CD4-positive, alpha-beta T cell treated with Interleukin-6 at 100 ng/mL for 8 hours (primary cell): ENCODE results near the gene ADK.

Experiments
- DNase-seq: peaks from one replicate; pipeline ENCODE4 v3.0.0-alpha.2; 2020; ENCODE audit warnings: mixed read lengths, low spot score

Gene ADK

GRCh38 chr10:74363727-74364126, 212.7 kb downstream of the ADK start:
- DNase-seq, result no peak

- no peak for DNase-seq
Observed at GRCh38 chr10:74365109-74365508, 214.1 kb downstream of the ADK start.

GRCh38 chr10:74371696-74372095, 220.7 kb downstream of the ADK start:
- DNase-seq, result no peak

GRCh38 chr10:74373059-74373458, 222.0 kb downstream of the ADK start:
- DNase-seq, result no peak

GRCh38 chr10:74377476-74377875, 226.5 kb downstream of the ADK start:
- DNase-seq, result no peak

GRCh38 chr10:74379474-74379873, 228.5 kb downstream of the ADK start:
- no peak for DNase-seq

GRCh38 chr10:74380795-74381194, 229.8 kb downstream of the ADK start:
- DNase-seq, result no peak

- DNase-seq, result no peak
Observed at GRCh38 chr10:74381291-74381853, 230.4 kb downstream of the ADK start.

- no peak for DNase-seq
Observed at GRCh38 chr10:74382663-74383062, 231.6 kb downstream of the ADK start.

GRCh38 chr10:74383642-74384041, 232.6 kb downstream of the ADK start:
- no peak for DNase-seq

GRCh38 chr10:74384615-74385183, 233.7 kb downstream of the ADK start:
- no peak for DNase-seq

- no peak for DNase-seq
Observed at GRCh38 chr10:74388801-74389200, 237.8 kb downstream of the ADK start.

- DNase-seq, result no peak
Observed at GRCh38 chr10:74391786-74392185, 240.8 kb downstream of the ADK start.

GRCh38 chr10:74394416-74394969, 243.5 kb downstream of the ADK start:
- DNase-seq, result no peak

GRCh38 chr10:74400186-74400585, 249.2 kb downstream of the ADK start:
- DNase-seq, result no peak

- DNase-seq, result no peak
Observed at GRCh38 chr10:74406006-74406405, 255.0 kb downstream of the ADK start.

GRCh38 chr10:74415146-74415839, 264.3 kb downstream of the ADK start:
- DNase-seq, result no peak

GRCh38 chr10:74417397-74417796, 266.4 kb downstream of the ADK start:
- no peak for DNase-seq

GRCh38 chr10:74418285-74418872, 267.4 kb downstream of the ADK start:
- DNase-seq, result no peak

GRCh38 chr10:74419491-74419951, 268.5 kb downstream of the ADK start:
- no peak for DNase-seq

GRCh38 chr10:74419958-74420375, 268.9 kb downstream of the ADK start:
- peak; percentile 17 for DNase-seq

GRCh38 chr10:74424565-74424964, 273.5 kb downstream of the ADK start:
- DNase-seq, result no peak

GRCh38 chr10:74425456-74426001, 274.5 kb downstream of the ADK start:
- no peak for DNase-seq
